CMK (cell line): Measurements from ENCODE around the gene CYTH4.
"Not testable (repeated sequence)": the region's sequence is repeated elsewhere in the genome, so short reads cannot be mapped to it uniquely, and the experiment has no call there.

ENCODE experiments used
- DNase-seq: peaks from one replicate; pipeline ENCODE4 v3.0.0-alpha.2; 2010; ENCODE audit warnings: low read depth

The CYTH4 gene

DNA sequence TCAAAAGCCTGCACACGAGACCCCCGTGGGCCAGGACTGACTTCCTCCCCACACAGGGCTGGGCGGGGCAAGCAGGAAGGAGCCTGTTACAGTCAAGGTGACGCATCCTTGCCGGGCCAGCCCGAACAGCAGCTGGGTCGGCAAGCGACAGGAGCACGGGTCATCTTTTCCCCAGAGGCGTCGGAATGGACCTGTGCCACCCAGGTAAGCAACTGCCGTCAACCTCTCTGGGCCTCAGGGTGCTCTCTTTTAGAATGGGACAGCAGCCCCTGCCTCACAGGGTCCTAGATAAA is at the start of gene CYTH4:
Gene CYTH4 (plus strand): TSS at position 124 of the 293 bp plus-strand sequence. CDS start 62 bp downstream, at position 186.
- DNase-seq, result no peak

DNA sequence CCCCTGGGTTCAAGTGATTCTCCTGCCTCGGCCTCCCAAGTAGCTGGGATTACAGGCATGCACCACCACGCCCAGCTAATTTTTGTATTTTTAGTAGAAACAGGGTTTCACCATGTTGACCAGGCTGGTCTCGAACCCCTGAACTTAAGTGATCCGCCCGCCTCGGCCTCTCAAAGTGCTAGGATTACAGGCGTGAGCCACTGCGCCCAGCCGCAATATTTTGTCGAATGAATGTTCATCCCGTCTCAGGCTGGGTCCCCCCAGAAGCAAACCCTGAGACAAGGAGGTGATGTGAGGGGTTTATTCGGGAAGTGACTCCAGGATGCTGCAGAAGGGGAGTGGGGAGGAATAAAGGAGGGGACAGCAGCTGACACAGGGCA is 48.9 kb upstream of the CYTH4 start:
- DNase-seq, result not testable (repeated sequence)

GRCh38 chr22:37233751-37234631 is 48.3 kb upstream of the CYTH4 start:
- no peak for DNase-seq

DNA sequence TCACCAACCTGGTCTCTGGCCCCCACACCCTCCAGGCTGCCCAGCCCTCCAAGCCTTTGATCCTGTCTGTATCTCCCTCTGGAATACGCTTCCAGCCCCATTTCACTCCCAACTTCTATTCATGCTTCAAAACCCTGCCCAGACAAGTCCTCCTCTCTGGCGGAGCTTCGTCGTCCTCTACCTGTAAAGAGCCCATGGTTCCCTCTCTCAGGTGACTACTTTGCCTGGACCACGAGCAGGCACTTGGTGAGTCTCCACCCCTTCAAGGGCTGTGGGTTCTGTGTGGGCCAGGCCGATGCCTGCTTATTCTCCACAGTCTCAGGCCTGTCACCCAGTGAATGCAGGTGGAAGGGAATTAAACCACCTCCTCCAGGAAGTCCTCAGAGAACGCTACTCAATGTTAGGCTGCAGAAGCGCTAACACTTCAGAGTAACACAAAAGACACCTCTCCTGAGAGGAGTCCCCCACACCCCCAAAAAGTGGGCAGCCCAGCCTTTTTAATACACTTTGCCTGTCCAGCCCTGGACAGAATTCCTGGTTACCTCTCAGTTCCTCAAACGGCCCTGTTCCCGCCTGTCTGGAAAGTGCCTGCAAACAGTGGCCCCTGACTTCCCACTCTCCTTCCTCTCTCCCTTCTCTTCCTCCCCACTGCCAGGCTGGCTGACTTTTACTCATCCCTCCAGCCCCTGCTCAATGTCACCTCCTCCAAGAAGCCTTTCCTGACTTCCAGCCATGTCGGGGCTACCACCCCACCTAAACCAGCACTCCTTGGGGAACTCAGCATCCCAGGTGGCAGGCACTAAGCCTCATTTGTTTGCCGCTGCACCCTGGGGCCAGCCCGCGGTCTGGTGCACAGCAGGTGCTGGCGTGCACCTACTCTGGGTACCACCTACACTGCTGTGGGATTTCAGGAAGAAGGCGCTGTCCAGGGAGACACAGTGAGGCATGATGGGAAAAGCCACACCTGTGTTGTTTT is 47.3 kb upstream of the CYTH4 start:
- DNase-seq, result no peak

- no peak for DNase-seq
Measured at GRCh38 chr22:37235897-37236607, 46.3 kb upstream of the CYTH4 start.

DNA sequence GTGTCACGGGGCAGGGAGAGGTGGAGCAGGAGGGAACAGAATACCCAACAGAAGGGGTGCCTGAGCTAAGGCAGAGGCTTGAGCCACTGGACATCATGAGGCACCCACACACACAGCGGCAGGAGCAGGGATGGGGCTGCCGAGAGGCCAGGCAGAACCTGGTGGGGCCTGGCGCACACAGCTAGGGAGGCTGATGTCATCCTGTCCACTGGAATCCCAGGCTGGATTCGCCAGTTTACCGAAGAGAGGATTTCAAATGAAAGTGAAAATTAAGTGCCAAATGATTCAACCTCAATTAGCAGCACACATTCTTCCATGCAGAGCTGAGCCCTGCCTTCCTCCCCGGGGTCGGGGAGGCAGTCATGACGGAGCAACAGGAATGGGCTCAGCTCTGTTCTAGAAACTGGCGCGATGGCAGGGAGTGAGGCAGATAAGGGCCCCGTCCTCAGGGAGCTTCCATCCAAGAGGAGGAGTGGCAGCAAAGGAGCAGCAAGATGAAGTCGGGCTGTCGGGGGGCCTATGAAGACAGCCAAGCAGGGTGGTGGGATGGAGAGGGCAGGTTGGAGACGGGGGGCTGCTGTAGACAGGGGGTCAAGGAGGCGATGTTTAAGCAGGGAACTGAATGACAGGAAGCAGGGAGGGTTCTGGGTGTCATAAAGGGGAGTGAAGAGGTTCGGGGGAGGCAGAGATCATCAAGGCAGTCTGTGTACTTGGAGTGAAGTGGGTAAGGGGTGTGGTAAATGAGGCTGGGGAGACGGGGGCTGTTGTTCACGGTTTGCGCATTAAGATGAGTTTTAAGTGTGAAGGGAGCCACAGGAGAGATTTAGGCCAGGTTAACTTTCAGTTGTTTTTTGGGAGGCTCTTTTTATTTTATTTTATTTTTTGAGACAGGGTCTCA is 44.7 kb upstream of the CYTH4 start:
- no peak for DNase-seq

GRCh38 chr22:37239336-37240239 is 42.7 kb upstream of the CYTH4 start:
- no peak for DNase-seq

GRCh38 chr22:37240240-37240940 is 41.9 kb upstream of the CYTH4 start:
- no peak for DNase-seq

DNA sequence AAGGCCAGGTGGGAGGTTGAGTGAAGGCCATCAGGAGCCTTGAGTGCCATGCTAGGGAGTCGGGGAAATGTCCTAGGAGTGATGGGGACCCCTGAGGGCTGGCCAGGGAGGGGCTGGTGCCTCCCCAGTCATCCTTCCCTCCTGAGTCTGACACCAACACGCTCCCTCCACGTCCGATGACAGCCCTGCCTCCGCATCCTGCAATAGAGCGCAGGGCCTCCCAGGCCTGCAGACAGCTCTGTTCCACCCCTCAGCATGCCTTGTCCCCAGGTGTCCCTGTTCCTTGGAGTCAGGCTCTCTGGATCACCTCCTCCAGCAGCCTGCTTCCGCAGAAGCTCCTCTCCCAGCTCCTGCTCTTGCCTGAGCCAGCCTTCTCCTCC is 41.4 kb upstream of the CYTH4 start:
- no peak for DNase-seq

DNA sequence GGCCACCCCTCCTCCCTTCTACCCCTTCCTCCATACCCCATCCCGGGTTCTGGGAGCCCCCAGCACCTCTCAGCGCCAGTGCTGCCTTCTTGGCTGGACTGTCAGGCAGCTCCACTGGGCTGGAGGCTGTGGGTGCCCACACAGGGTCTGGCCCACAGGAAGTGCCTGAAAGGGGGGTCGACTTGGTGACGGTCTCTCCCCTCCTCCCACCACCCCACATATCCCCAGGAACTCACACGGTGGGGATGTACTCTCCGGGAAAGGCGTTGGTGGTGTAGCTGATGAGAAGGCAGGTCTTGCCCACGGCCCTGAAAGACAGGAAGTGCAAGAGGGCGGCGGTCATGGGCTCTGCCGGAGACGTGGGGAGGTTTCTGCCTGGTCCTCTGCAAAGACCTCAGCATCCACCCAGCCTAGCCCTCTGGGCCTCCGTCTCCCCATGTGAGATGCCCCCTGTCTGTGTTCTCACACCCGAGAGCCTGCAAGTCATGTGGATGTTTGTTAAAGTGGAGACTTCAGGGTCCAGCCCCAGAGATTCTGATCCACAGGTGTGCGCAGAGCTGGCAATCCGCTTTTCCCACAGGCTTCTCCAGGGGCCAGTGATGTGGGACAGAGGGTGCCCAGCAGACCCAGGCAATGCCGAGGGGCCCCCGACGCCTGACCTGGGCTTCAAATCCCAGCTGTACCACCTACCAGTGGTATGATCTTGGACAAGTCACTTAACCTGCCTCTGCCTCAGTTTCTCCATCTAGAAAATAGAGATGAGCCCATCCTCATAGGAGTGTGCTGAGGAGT is 40.8 kb upstream of the CYTH4 start:
- DNase-seq, result peak; percentile 64

DNA sequence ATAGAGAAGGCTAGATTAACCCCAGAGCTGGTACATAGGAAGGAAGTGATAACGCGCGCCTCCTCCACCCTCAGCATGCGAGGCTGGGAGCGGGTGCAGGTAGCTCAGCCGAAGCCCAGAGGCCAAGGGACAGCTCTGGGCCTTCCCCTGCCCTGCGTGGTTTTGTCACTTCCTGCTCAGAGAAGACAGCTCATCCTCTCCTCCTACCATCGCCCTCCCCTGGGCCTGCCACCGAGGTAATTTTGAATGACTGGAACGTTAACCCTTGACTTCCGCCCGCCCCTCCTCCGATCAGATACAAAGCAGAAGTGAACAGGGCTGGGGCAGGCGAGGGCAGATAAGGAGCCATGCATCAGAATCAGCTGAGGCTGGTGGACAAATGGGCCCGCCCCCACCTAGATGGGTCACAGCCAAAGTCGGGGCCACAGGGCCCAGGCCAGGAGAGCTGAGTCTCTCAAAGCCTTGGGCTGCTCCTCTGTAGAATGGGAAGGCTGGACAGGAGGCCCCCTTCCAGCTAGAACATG is 39.9 kb upstream of the CYTH4 start:
- peak; percentile 88 for DNase-seq

- DNase-seq, result no peak
Measured at GRCh38 chr22:37243402-37244113, 38.8 kb upstream of the CYTH4 start.

- peak; percentile 98 for DNase-seq
Measured at GRCh38 chr22:37244114-37244921, 38.0 kb upstream of the CYTH4 start, which contains the start of gene RAC2. Gene RAC2, minus strand, starts transcription at chr22:37244269. Its CDS starts 121 bp downstream, at chr22:37244148.

- DNase-seq, result no peak
Measured at GRCh38 chr22:37244922-37245722, 37.2 kb upstream of the CYTH4 start.

GRCh38 chr22:37245740-37246139 is 36.6 kb upstream of the CYTH4 start:
- no peak for DNase-seq

DNA sequence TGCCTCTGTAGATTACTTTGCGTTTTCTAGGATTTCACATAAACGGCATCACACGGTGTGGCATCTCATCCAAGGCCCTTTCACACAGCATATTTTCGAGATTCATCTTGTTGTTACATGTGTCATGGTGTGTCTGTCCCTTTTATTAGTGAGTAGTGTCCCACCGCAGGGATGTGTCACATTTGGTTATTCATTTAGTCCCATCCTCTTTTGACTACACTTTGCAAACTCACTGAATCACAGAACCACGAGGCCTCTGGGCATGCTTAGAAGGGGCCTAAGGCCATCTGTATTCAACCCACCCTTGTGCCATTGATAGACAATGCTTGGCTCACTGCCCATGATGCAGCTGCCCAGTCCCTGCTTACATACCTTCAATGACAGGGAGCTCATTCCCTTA is 34.1 kb upstream of the CYTH4 start:
- no peak for DNase-seq
